ENCODE results near the gene MANF.

The MANF gene

GRCh38 chr3:51397392-51397791 lies 12.3 kb downstream of the MANF start:
- ChIA-PET POLR2A (ENCODE audit: low non-redundant PET) (no interaction called here), CTCF (no interaction called here)
- H3K27ac ChIP-seq: peak overlapping the region; percentile 29
- no peak for DNase-seq (ENCODE audit: low spot score)
- TF ChIP-seq CTCF (conservative IDR thresholded peaks at IDR 0.05; ENCODE audit: low read depth): no peak

- TF ChIP-seq CTCF (conservative IDR thresholded peaks at IDR 0.05; ENCODE audit: low read depth): no peak
- peak overlapping the region; percentile 53 for H3K27ac ChIP-seq
- CTCF ChIA-PET: no interaction called here
- DNase-seq (ENCODE audit: low spot score): no peak
- POLR2A ChIA-PET (ENCODE audit: low non-redundant PET): no interaction called here
Measured at GRCh38 chr3:51398595-51399310, 13.7 kb downstream of the MANF start.

GRCh38 chr3:51400166-51400565 lies 15.1 kb downstream of the MANF start:
- no peak for DNase-seq (ENCODE audit: low spot score)
- ChIA-PET CTCF (interaction anchor here (0.5 kb wide), 1 partner anchor 44 kb away, joined by 7 read pairs; no protein-coding TSS in a partner anchor), POLR2A (ENCODE audit: low non-redundant PET) (no interaction called here)
- TF ChIP-seq CTCF (conservative IDR thresholded peaks at IDR 0.05; ENCODE audit: low read depth): no peak
- H3K27ac ChIP-seq: peak overlapping the region; percentile 22; the same call in 1 of the 2 replicates

GRCh38 chr3:51401735-51402134 lies 16.6 kb downstream of the MANF start:
- TF ChIP-seq CTCF (conservative IDR thresholded peaks at IDR 0.05; ENCODE audit: low read depth): no peak
- ChIA-PET POLR2A (ENCODE audit: low non-redundant PET) (no interaction called here), CTCF (no interaction called here)
- H3K27ac ChIP-seq: no peak overlapping the region
- DNase-seq (ENCODE audit: low spot score): no peak

GRCh38 chr3:51403675-51404074 lies 18.6 kb downstream of the MANF start:
- DNase-seq (ENCODE audit: low spot score): no peak
- no peak overlapping the region for H3K27ac ChIP-seq
- POLR2A ChIA-PET (ENCODE audit: low non-redundant PET): no interaction called here
- no peak for TF ChIP-seq CTCF (conservative IDR thresholded peaks at IDR 0.05; ENCODE audit: low read depth)
- CTCF ChIA-PET: no interaction called here

- POLR2A ChIA-PET (ENCODE audit: low non-redundant PET): no interaction called here
- no peak overlapping the region for H3K27ac ChIP-seq
- CTCF ChIA-PET: no interaction called here
- DNase-seq (ENCODE audit: low spot score): no peak
- TF ChIP-seq CTCF (conservative IDR thresholded peaks at IDR 0.05; ENCODE audit: low read depth): no peak
Measured at GRCh38 chr3:51408021-51408420, 22.9 kb downstream of the MANF start.

Data from RWPE1 (cell line).